Testis (tissue), 2 donors: ENCODE measurements around the gene SCGB1D1.

Source experiments
- POLR2A ChIP-seq: fragments of 450-650 bp; IDR thresholded peaks from one replicate; pipeline ENCODE4 v1.6.1; 2017; ENCODE audit warnings: antibody characterized with exemption, mild to moderate bottlenecking, moderate library complexity
- TF ChIP-seq, protein P1 (sequence below), 3 experiments: fragments of 450-650 bp in 2 of 3; fragments of 200-600 bp in 1 of 3; sonication (generic) in 1 of 3; IDR thresholded peaks; one replicate each; pipeline ENCODE4 v1.5.1; 2016 to 2019; ENCODE audit warnings: antibody characterized with exemption in 3 of 3, mild to moderate bottlenecking in 2 of 3, moderate library complexity in 1 of 3

DNA sequence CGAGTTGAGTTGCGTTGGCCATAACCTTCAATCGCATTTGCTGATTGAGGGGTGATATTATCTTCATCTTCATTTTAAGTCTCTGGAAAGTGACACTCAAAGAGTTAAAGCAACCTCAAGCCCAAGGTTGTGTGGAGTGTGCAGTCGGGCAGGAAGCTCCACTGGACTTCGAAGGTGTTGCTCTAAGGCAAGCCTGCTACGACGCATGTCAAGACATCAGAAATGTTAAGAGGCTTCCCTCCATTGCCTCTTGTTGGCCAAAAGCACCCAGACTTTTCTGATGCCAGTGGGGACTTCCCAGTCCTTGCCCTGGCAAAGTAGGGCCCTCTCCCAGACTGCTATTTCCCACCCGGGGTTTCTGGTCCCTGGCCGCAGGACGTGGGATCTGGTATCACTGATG, 23.6 kb upstream of the SCGB1D1 start:
- no peak for TF ChIP-seq POLR2A
- TF ChIP-seq, protein P1, sequence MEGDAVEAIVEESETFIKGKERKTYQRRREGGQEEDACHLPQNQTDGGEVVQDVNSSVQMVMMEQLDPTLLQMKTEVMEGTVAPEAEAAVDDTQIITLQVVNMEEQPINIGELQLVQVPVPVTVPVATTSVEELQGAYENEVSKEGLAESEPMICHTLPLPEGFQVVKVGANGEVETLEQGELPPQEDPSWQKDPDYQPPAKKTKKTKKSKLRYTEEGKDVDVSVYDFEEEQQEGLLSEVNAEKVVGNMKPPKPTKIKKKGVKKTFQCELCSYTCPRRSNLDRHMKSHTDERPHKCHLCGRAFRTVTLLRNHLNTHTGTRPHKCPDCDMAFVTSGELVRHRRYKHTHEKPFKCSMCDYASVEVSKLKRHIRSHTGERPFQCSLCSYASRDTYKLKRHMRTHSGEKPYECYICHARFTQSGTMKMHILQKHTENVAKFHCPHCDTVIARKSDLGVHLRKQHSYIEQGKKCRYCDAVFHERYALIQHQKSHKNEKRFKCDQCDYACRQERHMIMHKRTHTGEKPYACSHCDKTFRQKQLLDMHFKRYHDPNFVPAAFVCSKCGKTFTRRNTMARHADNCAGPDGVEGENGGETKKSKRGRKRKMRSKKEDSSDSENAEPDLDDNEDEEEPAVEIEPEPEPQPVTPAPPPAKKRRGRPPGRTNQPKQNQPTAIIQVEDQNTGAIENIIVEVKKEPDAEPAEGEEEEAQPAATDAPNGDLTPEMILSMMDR (IDR thresholded peaks at IDR 0.05), result no peak
